ENCODE results near the gene MYORG.
"Not testable (repeated sequence)": the region's sequence is repeated elsewhere in the genome, so short reads cannot be mapped to it uniquely, and the experiment has no call there.

MYORG gene

GRCh38 chr9:34346873-34347799 lies 29.6 kb downstream of the MYORG start:
- H3K27me3 Mint-ChIP-seq (ENCODE audit: low read depth) = no peaks in the 10 kb centered on the region
- H3K4me1 Mint-ChIP-seq = peaks cover 14% of the 10 kb centered on the region
- TF ChIP-seq CTCF (IDR thresholded peaks at IDR 0.05; ENCODE audit: unreplicated experiment in 3 of 3) = no peak
- peak overlapping the region in 1 of 3 experiments; percentile 54 for H3K27ac Mint-ChIP-seq
- peaks cover 14% of the 10 kb centered on the region for H3K36me3 Mint-ChIP-seq (ENCODE audit: low read depth)
- no peaks in the 10 kb centered on the region for H3K9me3 Mint-ChIP-seq
- no peak overlapping the region for H3K4me3 Mint-ChIP-seq

GRCh38 chr9:34343605-34344004 lies 33.1 kb downstream of the MYORG start:
- H3K27me3 Mint-ChIP-seq (ENCODE audit: low read depth) = no peaks in the 10 kb centered on the region
- no peak overlapping the region for H3K4me3 Mint-ChIP-seq
- H3K9me3 Mint-ChIP-seq = no peaks in the 10 kb centered on the region
- peaks cover 24% of the 10 kb centered on the region for H3K36me3 Mint-ChIP-seq (ENCODE audit: low read depth)
- peaks cover 14% of the 10 kb centered on the region for H3K4me1 Mint-ChIP-seq
- peak overlapping the region in 1 of 3 experiments; percentile 63 for H3K27ac Mint-ChIP-seq
- TF ChIP-seq CTCF (IDR thresholded peaks at IDR 0.05; ENCODE audit: unreplicated experiment in 3 of 3) = no peak

- no peak overlapping the region for H3K4me3 Mint-ChIP-seq
Observed at GRCh38 chr9:34343090-34343489, 33.6 kb downstream of the MYORG start.

GRCh38 chr9:34341659-34342295 lies 34.9 kb downstream of the MYORG start:
- Mint-ChIP-seq H3K36me3 (ENCODE audit: low read depth) (peaks cover 23% of the 10 kb centered on the region), H3K27me3 (ENCODE audit: low read depth) (no peaks in the 10 kb centered on the region), H3K9me3 (no peaks in the 10 kb centered on the region), H3K4me1 (peaks cover 14% of the 10 kb centered on the region), H3K27ac (no peak overlapping the region), H3K4me3 (no peak overlapping the region)
- TF ChIP-seq CTCF (IDR thresholded peaks at IDR 0.05; ENCODE audit: unreplicated experiment in 3 of 3) = no peak

More at GRCh38 chr9:34343090-34343489, 33.6 kb downstream of the MYORG start:
- H3K9me3 Mint-ChIP-seq = no peaks in the 10 kb centered on the region
- H3K36me3 Mint-ChIP-seq (ENCODE audit: low read depth) = peaks cover 26% of the 10 kb centered on the region
- H3K4me1 Mint-ChIP-seq = peaks cover 14% of the 10 kb centered on the region
- H3K27ac Mint-ChIP-seq = peak overlapping the region in 1 of 3 experiments; percentile 63
- no peaks in the 10 kb centered on the region for H3K27me3 Mint-ChIP-seq (ENCODE audit: low read depth)
- no peak for TF ChIP-seq CTCF (IDR thresholded peaks at IDR 0.05; ENCODE audit: unreplicated experiment in 3 of 3)

- Mint-ChIP-seq H3K9me3 (no peaks in the 10 kb centered on the region), H3K36me3 (ENCODE audit: low read depth) (peaks cover 23% of the 10 kb centered on the region), H3K27ac (no peak overlapping the region), H3K27me3 (ENCODE audit: low read depth) (no peaks in the 10 kb centered on the region), H3K4me1 (peaks cover 23% of the 10 kb centered on the region), H3K4me3 (no peak overlapping the region)
- no peak for TF ChIP-seq CTCF (IDR thresholded peaks at IDR 0.05; ENCODE audit: unreplicated experiment in 3 of 3)
Observed at GRCh38 chr9:34338665-34339385, 37.9 kb downstream of the MYORG start.

GRCh38 chr9:34338079-34338478 lies 38.6 kb downstream of the MYORG start:
- not testable (repeated sequence) for H3K27ac Mint-ChIP-seq; H3K4me3 Mint-ChIP-seq; H3K9me3 Mint-ChIP-seq; H3K27me3 Mint-ChIP-seq (ENCODE audit: low read depth)
- H3K36me3 Mint-ChIP-seq (ENCODE audit: low read depth) = peaks cover 16% of the 10 kb centered on the region
- peaks cover 18% of the 10 kb centered on the region for H3K4me1 Mint-ChIP-seq

Data from nephron (organoid).